K562 (cell line): ENCODE results near the gene GALM. TPM values are rescaled to one million over a fixed set of nuclear protein-coding genes. Genes with fewer than 3 reads are reported as not detected.

ENCODE experiments used
- ATAC-seq: fragments of 200-7000 bp; cut with Tn5 transposase; 3 replicates; pipeline ENCODE4 v1.9.1; 2020; ENCODE audit warnings: moderate library complexity
- BruUV-seq: library from RNA; stranded (reverse); fragments of 400-500 nt; replicated peaks from 2 replicates; lab custom pipeline; 2021; lab: Mats Ljungman, UMichigan
- CTCF ChIA-PET: fragments of 300-600 bp; formaldehyde crosslinking; extraction: SDS; loops from one replicate; lab custom pipeline; 2021; ENCODE audit warnings: low intra/inter-chr PET ratio; lab: Yijun Ruan, JAX
- POLR2A ChIA-PET: fragments of 300-600, 350-650 bp; sonication (Branson Sonifier 250); formaldehyde crosslinking; extraction: SDS; loops from one replicate; lab custom pipeline; 2021; ENCODE audit warnings: antibody characterized with exemption, inconsistent platforms; lab: Yijun Ruan, JAX
- DNase-seq, 4 experiments: peaks; one replicate each; pipeline versions ENCODE4 v3.0.0 to v3.0.0-alpha.2; 2011 to 2018; ENCODE audit warnings: low spot score in 3 of 4, mixed read lengths in 3 of 4; ENCODE audit errors: extremely low read depth in 1 of 4
- FAIRE-seq: peaks from 2 replicates; lab custom pipeline; 2011; peaks lifted over from hg19 to GRCh38; lab: Jason Lieb, UNC
- H2AFZ ChIP-seq: 2 replicates; pipeline ENCODE4 v1.6.0; 2011; ENCODE audit warnings: low read depth, low read length, control low read depth, inconsistent platforms
- H3K27ac ChIP-seq: fragments of 200-600 bp; 3 replicates; pipeline ENCODE4 v1.8.0; 2011; ENCODE audit warnings: low read depth, mild to moderate bottlenecking, control low read depth, inconsistent platforms, low read length, moderate library complexity, mixed read lengths; ENCODE audit errors: extremely low read depth
- H3K27me3 ChIP-seq, 2 experiments: fragments of 300-600 bp in 1 of 2; 2 replicates in 1 of 2; 3 replicates in 1 of 2; pipeline versions ENCODE4 v1.6.0 to v1.8.0; 2011; ENCODE audit warnings: inconsistent platforms in 2 of 2, low read length in 2 of 2, mild to moderate bottlenecking in 1 of 2, mixed read lengths in 1 of 2, moderate library complexity in 1 of 2; ENCODE audit not compliant: control insufficient read depth in 2 of 2, insufficient read depth in 2 of 2
- H3K36me3 ChIP-seq: fragments of 300-600 bp; 3 replicates; pipeline ENCODE4 v1.8.0; 2011; ENCODE audit warnings: mild to moderate bottlenecking, low read length, inconsistent platforms; ENCODE audit not compliant: control insufficient read depth, insufficient read depth
- H3K4me1 ChIP-seq, 2 experiments: fragments of 200-600 bp in 1 of 2; replicated peaks in 1 of 2; 2 replicates in 1 of 2; 3 replicates in 1 of 2; pipeline versions ENCODE4 v1.5.1 to v1.8.0; 2011; ENCODE audit warnings: inconsistent platforms in 2 of 2, low read length in 2 of 2, mild to moderate bottlenecking in 1 of 2, mixed read lengths in 1 of 2, moderate library complexity in 1 of 2; ENCODE audit not compliant: control insufficient read depth in 2 of 2, insufficient read depth in 2 of 2
- H3K4me2 ChIP-seq: 2 replicates; pipeline ENCODE4 v1.6.1; 2011; ENCODE audit warnings: low read length, control low read depth, inconsistent platforms, mixed read lengths; ENCODE audit not compliant: insufficient read depth
- H3K4me3 ChIP-seq: fragments of 200-600 bp; sonication (generic), shearing (Covaris generic); 2 replicates; pipeline ENCODE4 v1.5.1; 2016; ENCODE audit warnings: control low read depth, inconsistent platforms
- H3K79me2 ChIP-seq: fragments of 200-600 bp; 3 replicates; pipeline ENCODE4 v1.8.0; 2011; ENCODE audit warnings: low read length, inconsistent platforms; ENCODE audit not compliant: control insufficient read depth, insufficient read depth
- H3K9ac ChIP-seq, 2 experiments: 2 replicates each; pipeline versions ENCODE4 v1.6.0 to v1.6.1; 2011; ENCODE audit warnings: low read depth in 2 of 2, low read length in 2 of 2, control low read depth in 1 of 2, inconsistent platforms in 1 of 2, mild to moderate bottlenecking in 1 of 2, mixed read lengths in 1 of 2; ENCODE audit not compliant: insufficient read depth in 1 of 2
- H3K9me1 ChIP-seq: one replicate; pipeline ENCODE4 v1.6.0; 2011; ENCODE audit warnings: inconsistent platforms, mild to moderate bottlenecking, low read length, moderate library complexity; ENCODE audit not compliant: control insufficient read depth, insufficient read depth
- H3K9me3 ChIP-seq: replicated peaks from 2 replicates; pipeline ENCODE4 v1.5.1; 2011; ENCODE audit warnings: low read depth, low read length, inconsistent platforms; ENCODE audit not compliant: control insufficient read depth, insufficient read depth
- H4K20me1 ChIP-seq: replicated peaks from 2 replicates; pipeline ENCODE4 v1.6.1; 2011; ENCODE audit warnings: low read length, inconsistent platforms, mixed read lengths; ENCODE audit not compliant: control insufficient read depth, insufficient read depth
- ATF6 ChIP-seq: sonication (generic); formaldehyde crosslinking; IDR thresholded peaks from 2 replicates; pipeline ENCODE4 v1.4.0; 2020; ENCODE audit warnings: mild to moderate bottlenecking, missing genetic modification reagents
- CGGBP1 ChIP-seq: fragments of 250-450 bp; sonication (Bioruptor Pico); IDR thresholded peaks from 2 replicates; pipeline ENCODE4 v1.9.0; 2021; ENCODE audit warnings: mild to moderate bottlenecking
- CTCF ChIP-seq, 3 experiments: IDR thresholded peaks in 2 of 3; conservative IDR thresholded peaks in 1 of 3; 2 replicates each; pipeline ENCODE4 v1.5.1; 2011 to 2012; ENCODE audit warnings: low read length in 3 of 3, mild to moderate bottlenecking in 3 of 3, control low read depth in 2 of 3, improper control_type of control experiment in 1 of 3, inconsistent platforms in 1 of 3, low read depth in 1 of 3, mixed read lengths in 1 of 3, moderate library complexity in 1 of 3; ENCODE audit not compliant: insufficient read depth in 2 of 3
- ELK1 ChIP-seq: sonication (generic); formaldehyde crosslinking; IDR thresholded peaks from 2 replicates; pipeline ENCODE4 v1.8.1; 2022; ENCODE audit warnings: missing genetic modification reagents
- GATAD2A ChIP-seq: fragments of 450-650 bp; IDR thresholded peaks from 2 replicates; pipeline ENCODE4 v1.6.1; 2017
- SMAD3 ChIP-seq: fragments of 450-650 bp; formaldehyde crosslinking; conservative IDR thresholded peaks from 2 replicates; pipeline ENCODE4 v1.4.0; 2020; ENCODE audit warnings: mild to moderate bottlenecking
- ZNF184 ChIP-seq: sonication (generic); formaldehyde crosslinking; IDR thresholded peaks from 2 replicates; pipeline ENCODE4 v1.5.0; 2020; ENCODE audit warnings: missing genetic modification reagents
- ZZZ3 ChIP-seq: fragments of 450-650 bp; IDR thresholded peaks from 2 replicates; pipeline ENCODE4 v1.6.1; 2016; ENCODE audit warnings: antibody characterized with exemption, mild to moderate bottlenecking, moderate library complexity
- WGBS: fragments of 100-300 bp; shearing (Covaris generic); methylation state at CpG from one replicate; pipeline ENCODE4 v1.1.6; 2016; ENCODE audit warnings: low coverage, mixed read lengths; ENCODE audit not compliant: insufficient coverage; ENCODE audit errors: missing lambda C conversion rate; 5-methylcytosine and 5-hydroxymethylcytosine counted together
- in situ Hi-C: fragments of 300-500 bp; cut with MboI; formaldehyde crosslinking; loops from 4 replicates; pipeline ENCODE4 v1.15.0; 2018; ENCODE audit warnings: inconsistent platforms, mixed read lengths
- intact Hi-C: fragments of 100-400 bp; cut with micrococcal nuclease; formaldehyde crosslinking; loops from 2 replicates; pipeline ENCODE4 v1.14.2; 2022
- polyA plus RNA-seq, 8 experiments: library from polyadenylated mRNA; depleted of rRNA in 4 of 8; stranded (reverse) in 5 of 8; unstranded in 3 of 8; fragments of >200 nt; fragmentation: Nextera tagmentation in 2 of 8; fragmentation: Illumina TruSeq in 1 of 8; extraction: Ambion mirVana in 2 of 8; extraction: Trizol in 1 of 8; gene quantifications; 2 replicates each; pipeline versions ENCODE4 v1.2.1 to v1.2.3, GENCODE V29; 2011 to 2014; ENCODE audit warnings: inconsistent platforms in 1 of 8, missing spikeins in 1 of 8
- total RNA-seq, 7 experiments: library from RNA; depleted of rRNA in 6 of 7; stranded (reverse); fragments of >200 nt in 6 of 7; fragmentation: Illumina TruSeq in 2 of 7; extraction: Trizol in 2 of 7; gene quantifications; 2 replicates each; pipeline versions ENCODE4 v1.2.1 to v1.2.3, GENCODE V29; 2011 to 2021; ENCODE audit warnings: low replicate concordance in 1 of 7

The GALM gene
- total and polyA plus RNA-seq, 9 of the 15 experiments (the other 6 are each of a cell fraction or from before 2014, with no cell fraction given) = 22.1 to 51.7 (median 27.9) TPM

GRCh38 chr2:38691994-38692393 is 26.1 kb downstream of the GALM start:
- CTCF ChIA-PET = no interaction called here
- no peak for ATAC-seq

More at GRCh38 chr2:38691994-38692393, 26.1 kb downstream of the GALM start:
- no peak for TF ChIP-seq CTCF (IDR thresholded peaks at IDR 0.05 in 2 of 3, conservative IDR thresholded peaks at IDR 0.05 in 1 of 3; ENCODE audit: insufficient read depth in 2 of 3, low read depth in 1 of 3, low read length in 3 of 3)
- TF ChIP-seq SMAD3 = no peak
- TF ChIP-seq ZNF184 (CRISPR knock-in tag) = no peak
- TF ChIP-seq ATF6 (CRISPR knock-in tag) = no peak
- no peak for TF ChIP-seq GATAD2A
- no peak for TF ChIP-seq ZZZ3
- TF ChIP-seq ELK1 (CRISPR knock-in tag) = no peak
- TF ChIP-seq CGGBP1 (CRISPR knock-in tag) = no peak
- POLR2A ChIA-PET = interaction anchor here (3.2 kb wide), 1 partner anchor 10 kb away, joined by 9 read pairs; no protein-coding TSS in a partner anchor
- Histone ChIP-seq H3K4me3 (no peak overlapping the region), H3K27me3 (no peaks in the 10 kb centered on the region), H3K4me2 (no peak overlapping the region), H3K9me1 (no peaks in the 10 kb centered on the region), H2AFZ (no peak overlapping the region), H3K27ac (no peak overlapping the region), H3K4me1 (peaks cover 18 to 20% of the 10 kb centered on the region in 2 experiments), H4K20me1 (no peaks in the 10 kb centered on the region), H3K79me2 (no peaks in the 10 kb centered on the region), H3K9ac (no peak overlapping the region), H3K36me3 (no peaks in the 10 kb centered on the region; the same call in 1 of the 3 replicates), H3K9me3 (no peaks in the 10 kb centered on the region)
- BruUV-seq = no TSS peak
- 73% methylated on average over 2 of the region's 2 CpGs for WGBS
- peak; percentile 77 for FAIRE-seq
- in situ Hi-C loops = no loop called here
- intact Hi-C loops = no loop called here
- no peak for DNase-seq
